Measurements from ENCODE around the gene C1orf226. TPM values are rescaled to one million over a fixed set of nuclear protein-coding genes. Genes with fewer than 3 reads are reported as not detected.

The C1orf226 gene
- polyA plus RNA-seq, 2 of the 4 experiments (the other 2 are of a cell fraction) = 0.32 to 0.37 TPM

- Histone ChIP-seq H3K4me1 (no peaks in the 10 kb centered on the region), H3K9me3 (no peaks in the 10 kb centered on the region), H3K4me2 (no peak overlapping the region), H3K27ac (no peak overlapping the region), H3K4me3 (no peak overlapping the region)
- ATAC-seq (no peak), DNase-seq (ENCODE audit: low read depth in 1 of 2, low spot score in 1 of 2) (no peak), FAIRE-seq (no peak)
- 71% methylated on average over 4 of the region's 4 CpGs for WGBS (ENCODE audit: missing lambda C conversion rate)
- TF ChIP-seq ESRRA (IDR thresholded peaks at IDR 0.05; ENCODE audit: borderline replicate concordance, low read length) (no peak), MYC (IDR thresholded peaks at IDR 0.05; ENCODE audit: borderline replicate concordance, low read length) (no peak), HOXA7 (CRISPR knock-in tag; IDR thresholded peaks at IDR 0.05) (no peak), ZSCAN20 (CRISPR knock-in tag; IDR thresholded peaks at IDR 0.05) (no peak), EHMT2 (IDR thresholded peaks at IDR 0.05; ENCODE audit: low read depth) (no peak)
- CTCF ChIA-PET = interaction anchor here (1.5 kb wide), 1 partner anchor 263 kb away, joined by 3 read pairs; no protein-coding TSS in a partner anchor
- POLR2A ChIA-PET = no interaction called here
These were observed 20.7 kb upstream of the C1orf226 start for GRCh38 chr1:162360874-162361260.

GRCh38 chr1:162361349-162361748, 20.2 kb upstream of the C1orf226 start:
- ChIA-PET CTCF (interaction anchor here (1.2 to 1.5 kb wide), 2 partner anchors 262 to 305 kb away, joined by 3 read pairs; no protein-coding TSS in a partner anchor), POLR2A (no interaction called here)
- Histone ChIP-seq H3K9me3 (no peaks in the 10 kb centered on the region), H3K4me3 (no peak overlapping the region), H3K4me2 (no peak overlapping the region), H3K4me1 (no peaks in the 10 kb centered on the region), H3K27ac (no peak overlapping the region)
- WGBS (ENCODE audit: missing lambda C conversion rate) = 48% methylated on average over 5 of the region's 5 CpGs
- TF ChIP-seq HOXB5 (CRISPR knock-in tag; IDR thresholded peaks at IDR 0.05) = no peak
- TF ChIP-seq HEYL (CRISPR knock-in tag; IDR thresholded peaks at IDR 0.05) = no peak
- no peak for TF ChIP-seq JUNB (IDR thresholded peaks at IDR 0.05)
- TF ChIP-seq POLR2AphosphoS2 (conservative IDR thresholded peaks at IDR 0.05; ENCODE audit: low read length) = no peak
- no peak for TF ChIP-seq BCL3 (IDR thresholded peaks at IDR 0.05)
- no peak for TF ChIP-seq RFX5 (IDR thresholded peaks at IDR 0.05)
- DNase-seq (ENCODE audit: low read depth in 1 of 2, low spot score in 1 of 2) (no peak), FAIRE-seq (no peak), ATAC-seq (no peak)

- WGBS (ENCODE audit: missing lambda C conversion rate) = 50% methylated on average over 3 of the region's 3 CpGs
- CTCF ChIA-PET = interaction anchor here (0.9 to 1.0 kb wide), 2 partner anchors 10 to 26 kb away, joined by 3 read pairs; no protein-coding TSS in a partner anchor
- TF ChIP-seq HEYL (CRISPR knock-in tag; IDR thresholded peaks at IDR 0.05) = no peak
- no peak for TF ChIP-seq USF2 (IDR thresholded peaks at IDR 0.05)
- no peak for TF ChIP-seq HES2 (IDR thresholded peaks at IDR 0.05)
- TF ChIP-seq REST (IDR thresholded peaks at IDR 0.05) = no peak
- no peak for TF ChIP-seq NR3C1 (IDR thresholded peaks at IDR 0.05)
- TF ChIP-seq CTCF (IDR thresholded peaks at IDR 0.05) = no peak
- no peak for TF ChIP-seq NPAS2 (CRISPR knock-in tag; IDR thresholded peaks at IDR 0.05; ENCODE audit: borderline replicate concordance)
- no peak for TF ChIP-seq ESRRA (IDR thresholded peaks at IDR 0.05; ENCODE audit: borderline replicate concordance, low read length)
- no peak for TF ChIP-seq FOXS1 (CRISPR knock-in tag; IDR thresholded peaks at IDR 0.05)
- TF ChIP-seq MAFK (IDR thresholded peaks at IDR 0.05; ENCODE audit: partially characterized antibody) = no peak
- TF ChIP-seq FOSL2 (IDR thresholded peaks at IDR 0.05) = no peak
- no peak for TF ChIP-seq FOSL2 (CRISPR knock-in tag; IDR thresholded peaks at IDR 0.05)
- no peak for TF ChIP-seq CHD2 (IDR thresholded peaks at IDR 0.05; ENCODE audit: low read length, partially characterized antibody)
- no peak for TF ChIP-seq CHD4 (IDR thresholded peaks at IDR 0.05; ENCODE audit: borderline replicate concordance)
- no peak for TF ChIP-seq PHF8 (IDR thresholded peaks at IDR 0.05; ENCODE audit: borderline replicate concordance, low read depth)
- no peak for TF ChIP-seq ZFP36 (IDR thresholded peaks at IDR 0.05; ENCODE audit: borderline replicate concordance, partially characterized antibody)
- TF ChIP-seq JUN (IDR thresholded peaks at IDR 0.05) = no peak
- no peak for TF ChIP-seq FOSB (CRISPR knock-in tag; IDR thresholded peaks at IDR 0.05)
- TF ChIP-seq ZSCAN20 (CRISPR knock-in tag; IDR thresholded peaks at IDR 0.05) = no peak
- no peak for TF ChIP-seq MAX (IDR thresholded peaks at IDR 0.05)
These were observed 17.7 kb upstream of the C1orf226 start for GRCh38 chr1:162363823-162364222.

More at GRCh38 chr1:162363823-162364222, 17.7 kb upstream of the C1orf226 start:
- H3K9me3 ChIP-seq = no peaks in the 10 kb centered on the region
- H3K4me1 ChIP-seq = no peaks in the 10 kb centered on the region
- no peak overlapping the region for H3K4me3 ChIP-seq
- DNase-seq (ENCODE audit: low read depth in 1 of 2, low spot score in 1 of 2) (no peak), ATAC-seq (no peak), FAIRE-seq (no peak)
- H3K27ac ChIP-seq = no peak overlapping the region
- POLR2A ChIA-PET = no interaction called here
- no peak overlapping the region for H3K4me2 ChIP-seq
